GM12891 (cell line): Measurements from ENCODE around the gene SPSB3.

Experiments used
- DNase-seq: peaks from one replicate; pipeline ENCODE4 v3.0.0; 2011; ENCODE audit warnings: low spot score; ENCODE audit not compliant: insufficient read length
- FAIRE-seq: peaks from 2 replicates; lab custom pipeline; 2011; peaks lifted over from hg19 to GRCh38; lab: Jason Lieb, UNC
- PAX5 ChIP-seq: IDR thresholded peaks from 2 replicates; pipeline ENCODE4 v1.6.1; 2011; ENCODE audit warnings: low read length, moderate library complexity, mild to moderate bottlenecking; ENCODE audit not compliant: insufficient read depth, severe bottlenecking
- POLR2A ChIP-seq: IDR thresholded peaks from 2 replicates; pipeline ENCODE4 v1.6.1; 2011; ENCODE audit warnings: low read depth, low read length, control low read depth
- POLR2AphosphoS5 ChIP-seq: IDR thresholded peaks from 2 replicates; pipeline ENCODE4 v1.6.1; 2011; ENCODE audit warnings: low read depth, low read length, control low read depth
- POU2F2 ChIP-seq: IDR thresholded peaks from 2 replicates; pipeline ENCODE4 v1.6.1; 2011; ENCODE audit warnings: low read depth, mild to moderate bottlenecking, control low read depth, low read length, moderate library complexity
- SPI1 ChIP-seq: IDR thresholded peaks from 2 replicates; pipeline ENCODE4 v1.6.1; 2011; ENCODE audit warnings: low read depth, low read length, control low read depth
- TAF1 ChIP-seq: IDR thresholded peaks from 2 replicates; pipeline ENCODE4 v1.6.1; 2011; ENCODE audit warnings: low read depth, low read length, control low read depth

The SPSB3 gene

DNA sequence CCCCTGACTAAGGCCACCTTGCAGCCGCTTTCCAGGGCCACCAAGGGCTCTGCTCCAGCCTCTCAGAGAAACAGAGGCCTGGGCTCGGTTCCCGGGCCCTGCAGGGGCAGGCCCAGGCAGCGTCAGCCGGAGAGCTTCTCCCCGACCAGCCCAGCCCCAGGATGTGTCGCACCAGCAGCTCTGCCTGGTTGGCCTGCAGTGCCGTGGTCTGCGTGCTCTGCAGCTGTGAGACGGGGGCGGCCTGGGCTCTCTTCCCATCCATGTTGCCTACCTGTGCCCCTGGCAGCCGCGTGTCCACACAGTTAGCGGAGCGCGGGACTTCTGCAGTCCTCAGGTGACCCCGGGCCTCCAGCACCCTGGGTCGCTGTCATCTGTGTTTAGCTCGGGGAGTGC lies 6.3 kb upstream of the SPSB3 start:
- TF ChIP-seq POU2F2 (no peak), PAX5 (no peak), POLR2A (no peak)
- DNase-seq (no peak), FAIRE-seq (no peak)

DNA sequence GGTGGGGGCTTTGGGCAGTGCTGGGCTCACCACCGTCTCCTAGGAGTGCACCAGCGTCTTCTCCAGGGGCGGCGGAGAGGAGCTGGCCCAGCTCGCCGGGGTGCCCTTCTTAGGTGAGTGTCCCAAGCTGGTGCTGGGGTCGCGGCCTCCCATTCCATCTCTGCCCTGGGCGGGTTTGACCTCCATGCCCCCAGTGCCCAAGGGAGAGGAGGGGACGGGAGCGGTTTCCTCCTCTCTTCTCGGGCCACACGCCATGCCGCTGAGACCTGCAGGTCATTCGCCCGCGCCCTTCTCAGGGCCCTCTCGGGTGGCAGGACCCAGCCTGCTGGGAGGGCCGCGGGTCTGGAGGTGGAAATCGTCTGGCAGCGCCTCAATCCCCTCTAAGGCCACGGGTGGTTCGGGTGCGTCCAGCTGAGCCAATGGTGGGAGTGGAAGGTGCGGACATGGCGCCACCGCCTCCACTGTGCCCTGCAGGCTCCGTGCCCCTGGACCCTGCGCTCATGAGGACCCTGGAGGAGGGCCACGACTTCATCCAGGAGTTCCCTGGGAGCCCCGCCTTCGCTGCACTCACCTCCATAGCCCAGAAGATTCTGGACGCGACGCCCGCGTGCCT lies 5.8 kb upstream of the SPSB3 start:
- TF ChIP-seq PAX5 (no peak), POLR2A (no peak), POLR2AphosphoS5 (no peak), POU2F2 (no peak), TAF1 (no peak), SPI1 (no peak)
- no peak for DNase-seq
- FAIRE-seq = no peak

DNA sequence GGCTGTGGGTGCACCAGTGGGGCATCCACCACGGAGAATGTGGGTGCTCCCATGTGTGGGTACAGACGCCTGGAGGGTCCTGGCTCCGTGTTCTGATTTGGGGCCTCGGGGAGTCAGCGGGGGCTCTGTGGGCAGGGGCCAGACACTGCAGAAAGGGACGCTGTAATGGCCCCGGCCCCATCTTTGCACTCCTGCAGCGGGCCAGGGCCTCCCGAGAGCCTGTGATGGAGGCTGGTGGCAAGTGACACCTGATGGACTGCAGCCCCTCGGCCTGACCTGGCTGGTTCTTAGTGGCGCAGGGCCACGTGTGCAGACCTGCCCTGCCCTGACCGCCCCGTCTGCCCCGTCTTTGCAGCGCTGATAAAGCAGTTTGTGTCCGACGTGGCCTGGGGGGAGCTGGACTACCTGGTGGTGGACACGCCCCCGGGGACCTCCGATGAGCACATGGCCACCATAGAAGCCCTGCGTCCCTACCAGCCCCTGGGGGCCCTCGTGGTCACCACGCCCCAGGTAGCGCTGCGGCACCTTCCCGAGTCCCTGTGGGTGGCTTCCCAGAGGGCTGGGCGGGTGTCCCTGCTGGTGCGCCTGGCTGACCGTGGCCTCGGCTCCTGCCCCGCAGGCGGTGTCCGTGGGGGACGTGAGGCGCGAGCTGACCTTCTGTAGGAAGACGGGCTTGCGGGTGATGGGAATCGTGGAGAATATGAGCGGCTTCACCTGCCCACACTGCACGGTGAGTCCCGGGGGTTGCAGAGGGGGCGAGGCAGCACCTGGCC lies 5.1 kb upstream of the SPSB3 start:
- FAIRE-seq (no peak), DNase-seq (no peak)
- no peak for TF ChIP-seq POU2F2
- TF ChIP-seq TAF1 = no peak
- TF ChIP-seq SPI1 = no peak
- TF ChIP-seq POLR2AphosphoS5 = no peak
- no peak for TF ChIP-seq PAX5
- TF ChIP-seq POLR2A = no peak

DNA sequence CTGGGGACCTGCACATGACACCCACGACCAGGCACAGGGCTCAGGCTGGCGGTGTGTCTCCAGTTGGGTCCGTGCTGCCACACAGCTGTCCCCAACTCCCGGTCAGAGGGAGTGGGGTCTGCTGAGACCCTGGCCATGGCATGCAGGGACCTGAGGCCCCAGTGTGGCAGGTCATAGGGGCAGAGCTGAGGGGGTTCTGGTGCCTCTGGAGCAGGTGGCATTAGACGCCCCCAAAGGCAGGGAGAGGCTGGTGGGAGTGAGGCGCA lies 4.6 kb upstream of the SPSB3 start:
- DNase-seq = no peak
- no peak for FAIRE-seq
- TF ChIP-seq POLR2AphosphoS5 = no peak
- TF ChIP-seq SPI1 = no peak
- TF ChIP-seq POU2F2 = no peak
- no peak for TF ChIP-seq PAX5
- TF ChIP-seq TAF1 = no peak
- no peak for TF ChIP-seq POLR2A

DNA sequence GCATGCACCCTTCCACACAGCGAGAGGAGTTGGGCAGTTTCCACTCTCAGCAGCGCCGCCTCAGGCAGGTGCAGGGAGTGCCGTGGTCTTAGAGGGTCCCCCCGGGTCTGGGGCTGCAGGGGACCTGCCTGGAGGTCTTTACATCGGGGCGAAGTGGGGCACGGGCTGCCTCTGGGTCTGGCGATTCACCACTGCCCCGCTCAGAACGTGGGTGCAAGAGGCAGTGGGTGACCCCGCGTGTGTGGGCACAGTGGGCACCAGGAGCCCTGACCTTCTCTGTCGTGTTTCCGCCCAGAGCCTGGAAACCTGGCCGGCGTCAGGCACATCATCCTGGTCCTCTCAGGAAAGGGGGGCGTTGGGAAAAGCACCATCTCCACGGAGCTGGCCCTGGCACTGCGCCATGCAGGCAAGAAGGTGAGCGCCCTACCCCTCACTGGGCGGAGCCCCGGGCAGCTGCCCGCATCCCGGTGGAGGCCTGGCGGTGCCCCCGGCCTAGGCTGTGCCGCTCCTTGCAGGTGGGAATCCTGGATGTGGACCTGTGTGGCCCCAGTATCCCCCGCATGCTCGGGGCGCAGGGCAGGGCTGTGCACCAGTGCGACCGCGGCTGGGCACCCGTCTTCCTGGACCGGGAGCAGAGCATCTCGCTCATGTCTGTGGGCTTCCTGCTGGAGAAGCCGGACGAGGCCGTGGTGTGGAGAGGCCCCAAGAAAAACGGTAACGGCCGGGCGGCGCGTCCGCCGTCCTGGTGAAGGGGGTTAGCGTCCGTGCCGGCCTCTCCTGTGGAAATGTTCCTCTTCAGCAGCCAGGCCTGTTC lies 4.1 kb upstream of the SPSB3 start:
- no peak for TF ChIP-seq SPI1
- no peak for DNase-seq
- FAIRE-seq = no peak

DNA sequence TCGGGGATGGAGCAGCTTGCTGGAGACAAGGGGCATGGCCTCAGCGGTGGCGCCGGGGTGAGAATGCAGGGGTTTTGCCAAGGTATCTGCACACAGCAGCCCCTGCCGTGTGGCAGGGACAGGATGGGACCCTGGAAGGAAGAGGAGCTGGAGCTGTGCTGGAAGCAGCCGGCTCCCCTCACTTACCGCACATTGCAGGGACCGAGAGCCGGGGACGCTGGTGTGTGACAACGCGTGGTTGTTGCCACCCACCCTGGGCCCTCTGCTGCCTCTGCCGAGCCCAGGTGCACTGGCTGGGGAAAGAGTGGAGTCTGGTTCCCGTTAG lies 3.4 kb upstream of the SPSB3 start:
- FAIRE-seq (no peak), DNase-seq (no peak)
- TF ChIP-seq POLR2A (no peak), POLR2AphosphoS5 (no peak), TAF1 (no peak), POU2F2 (no peak), SPI1 (no peak), PAX5 (no peak)

DNA sequence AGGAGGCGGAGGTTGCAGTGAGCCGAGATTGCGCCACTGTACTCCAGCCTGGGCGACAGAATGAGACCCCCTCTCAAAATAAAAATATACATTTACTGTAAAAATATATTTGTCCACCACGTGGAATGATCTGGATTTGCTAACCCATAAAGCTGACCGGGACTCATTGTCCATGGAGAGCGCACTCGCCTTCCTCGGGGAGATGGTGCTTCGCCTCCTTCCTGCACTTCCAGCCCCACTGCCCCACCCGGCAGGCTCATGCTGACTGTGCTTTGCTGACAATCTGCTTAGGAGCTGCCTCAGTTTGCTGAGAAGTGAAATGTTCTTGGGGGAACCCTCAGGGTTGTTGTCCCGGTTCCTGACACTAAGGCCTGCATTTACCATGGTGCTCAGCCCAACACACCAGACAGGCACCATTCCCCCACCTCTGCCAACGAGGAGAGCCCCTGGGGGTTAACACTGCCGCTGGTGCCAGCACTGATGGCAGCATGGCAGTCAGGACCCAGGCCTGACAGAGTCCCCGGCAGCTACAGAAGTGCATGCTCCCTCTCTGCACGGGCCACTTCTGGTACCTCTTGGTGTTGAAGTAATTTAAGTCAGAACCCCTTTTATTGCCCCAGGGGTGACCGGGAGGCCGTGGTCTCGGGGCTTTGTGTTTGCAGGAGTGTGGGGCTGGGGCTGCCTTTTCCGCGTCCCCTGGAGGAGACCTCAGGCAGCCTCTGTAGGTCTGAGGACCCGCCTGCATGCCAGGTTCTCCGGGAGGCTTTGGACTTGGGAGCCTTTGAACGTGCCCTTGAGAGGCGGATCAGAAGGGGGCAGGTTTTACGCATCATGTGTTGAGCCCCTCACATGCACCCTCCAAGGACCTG lies 2.8 kb upstream of the SPSB3 start:
- FAIRE-seq = no peak
- no peak for TF ChIP-seq POU2F2
- no peak for TF ChIP-seq SPI1
- TF ChIP-seq PAX5 = no peak
- no peak for TF ChIP-seq POLR2AphosphoS5
- no peak for TF ChIP-seq POLR2A
- TF ChIP-seq TAF1 = no peak

DNA sequence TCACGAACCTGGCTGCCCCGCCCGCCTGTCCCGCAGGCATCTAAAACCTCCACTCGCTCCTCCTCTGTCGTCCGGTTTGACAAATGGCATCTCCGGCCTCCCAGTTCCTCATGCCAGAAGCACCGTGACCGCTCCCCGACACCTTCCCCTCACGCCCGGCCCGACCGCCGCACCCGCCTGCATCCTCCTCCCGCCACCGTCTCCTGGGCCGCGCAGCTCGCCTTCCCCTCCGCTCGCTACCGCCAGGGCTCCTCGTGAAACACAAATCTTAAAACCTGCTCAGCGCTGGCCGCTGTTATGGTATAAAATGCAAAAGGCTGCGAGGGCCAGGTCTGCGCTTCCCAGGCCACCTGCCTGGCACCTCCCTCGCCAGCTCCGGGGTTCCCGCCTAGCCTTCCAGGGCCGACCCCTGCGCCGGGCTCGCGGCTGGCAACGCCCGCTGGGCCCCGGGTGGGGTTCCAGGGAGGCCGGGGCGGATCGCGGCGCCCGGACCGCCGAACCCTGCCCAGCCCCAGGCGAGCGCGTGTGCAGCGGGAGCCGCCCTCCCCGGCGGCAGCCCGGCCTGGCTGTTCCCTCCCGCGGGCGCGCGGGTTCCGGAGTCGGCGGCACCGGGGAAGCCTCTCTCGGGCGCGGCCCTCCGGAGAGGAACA lies 488 bp downstream of the SPSB3 start:
- TF ChIP-seq TAF1 = no peak
- TF ChIP-seq POU2F2 = no peak
- peak; percentile 29; the same call in 1 of the 2 replicates for TF ChIP-seq SPI1
- no peak for TF ChIP-seq POLR2AphosphoS5
- no peak for TF ChIP-seq POLR2A
- TF ChIP-seq PAX5 = no peak
- no peak for DNase-seq

More for the DNA sequence above, 2.8 kb upstream of the SPSB3 start:
- no peak for DNase-seq

DNA sequence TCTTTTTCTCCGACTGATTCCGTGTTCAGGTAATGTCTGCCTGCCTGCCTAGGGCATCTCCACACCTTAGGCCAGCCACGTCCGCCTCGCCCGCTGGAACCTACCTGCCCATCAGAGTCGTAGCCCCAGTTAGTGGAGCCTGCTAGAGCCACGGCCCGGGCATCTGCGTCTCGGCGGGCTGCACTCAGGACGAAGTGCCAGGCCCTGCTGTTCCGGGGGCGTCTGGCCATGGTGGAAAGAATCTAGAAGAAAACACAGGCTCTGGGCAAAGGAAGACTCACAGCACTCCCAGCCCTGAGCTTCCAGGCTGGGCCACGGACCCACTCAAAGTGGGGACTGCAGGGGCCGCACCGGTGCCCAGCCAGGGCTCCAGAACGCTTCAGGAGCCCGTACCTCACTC lies 1.1 kb downstream of the SPSB3 start:
- TF ChIP-seq TAF1 (no peak), POU2F2 (no peak), SPI1 (no peak), POLR2AphosphoS5 (no peak), POLR2A (no peak), PAX5 (no peak)
- DNase-seq (no peak), FAIRE-seq (no peak)

More for the DNA sequence above, 488 bp downstream of the SPSB3 start:
- peak; percentile 71 for FAIRE-seq
